Central memory CD8-positive, alpha-beta T cell (primary cell): ENCODE data around the gene HS6ST3.

ENCODE experiments used
- ATAC-seq: fragments of 150-1000 bp; cut with Tn5 transposase; replicated peaks from 2 replicates; pipeline ENCODE4 v1.10.0; 2022; ENCODE audit warnings: mild to moderate bottlenecking, moderate FRiP score, moderate number of reproducible peaks; ENCODE audit not compliant: poor library complexity, severe bottlenecking; ENCODE audit errors: extremely low read depth
- DNase-seq, 2 donors: peaks; one replicate each; pipeline ENCODE4 v3.0.0; 2021; ENCODE audit warnings: low spot score in 2 of 2
- H3K27ac Mint-ChIP-seq: one replicate; pipeline ENCODE4 v1.8.0; 2022; ENCODE audit warnings: low read depth, mild to moderate bottlenecking, moderate library complexity, mixed read lengths
- H3K27me3 Mint-ChIP-seq: one replicate; pipeline ENCODE4 v1.8.0; 2022; ENCODE audit warnings: mixed read lengths
- H3K36me3 Mint-ChIP-seq: one replicate; pipeline ENCODE4 v1.8.0; 2022; ENCODE audit warnings: mild to moderate bottlenecking, moderate library complexity, mixed read lengths; ENCODE audit not compliant: insufficient read depth
- H3K4me1 Mint-ChIP-seq: one replicate; pipeline ENCODE4 v1.8.0; 2022; ENCODE audit warnings: mixed read lengths
- H3K4me3 Mint-ChIP-seq: one replicate; pipeline ENCODE4 v1.8.0; 2022; ENCODE audit warnings: mild to moderate bottlenecking, moderate library complexity, mixed read lengths
- H3K9me3 Mint-ChIP-seq: one replicate; pipeline ENCODE4 v1.8.0; 2022; ENCODE audit warnings: mixed read lengths

Gene HS6ST3

DNA sequence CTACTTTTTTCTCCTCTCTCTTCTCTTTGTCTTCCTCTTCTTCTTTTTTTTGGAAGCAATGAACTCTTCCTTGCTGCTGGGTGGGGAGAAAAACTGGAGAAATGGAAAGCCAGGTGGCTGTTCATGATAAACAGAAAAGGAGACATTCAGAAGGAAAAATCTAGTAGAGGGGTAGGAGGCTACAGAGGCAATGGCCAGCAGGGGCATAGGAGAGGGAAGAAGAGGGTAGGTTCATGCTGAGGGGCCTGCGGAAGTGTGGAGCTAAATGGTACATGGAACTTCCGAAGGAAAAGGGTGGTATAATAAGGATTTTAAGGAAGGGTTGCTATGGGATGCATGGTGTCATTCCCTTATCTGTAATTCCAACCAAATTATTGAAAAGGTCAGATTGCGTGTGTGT, 17.5 kb upstream of the HS6ST3 start:
- ATAC-seq (no peak), DNase-seq (no peak)
- H3K9me3 Mint-ChIP-seq: peaks cover 14% of the 10 kb centered on the region
- H3K4me1 Mint-ChIP-seq: no peaks in the 10 kb centered on the region
- no peak overlapping the region for H3K27ac Mint-ChIP-seq
- no peaks in the 10 kb centered on the region for H3K27me3 Mint-ChIP-seq
- H3K4me3 Mint-ChIP-seq: no peak overlapping the region
- H3K36me3 Mint-ChIP-seq: no peaks in the 10 kb centered on the region

DNA sequence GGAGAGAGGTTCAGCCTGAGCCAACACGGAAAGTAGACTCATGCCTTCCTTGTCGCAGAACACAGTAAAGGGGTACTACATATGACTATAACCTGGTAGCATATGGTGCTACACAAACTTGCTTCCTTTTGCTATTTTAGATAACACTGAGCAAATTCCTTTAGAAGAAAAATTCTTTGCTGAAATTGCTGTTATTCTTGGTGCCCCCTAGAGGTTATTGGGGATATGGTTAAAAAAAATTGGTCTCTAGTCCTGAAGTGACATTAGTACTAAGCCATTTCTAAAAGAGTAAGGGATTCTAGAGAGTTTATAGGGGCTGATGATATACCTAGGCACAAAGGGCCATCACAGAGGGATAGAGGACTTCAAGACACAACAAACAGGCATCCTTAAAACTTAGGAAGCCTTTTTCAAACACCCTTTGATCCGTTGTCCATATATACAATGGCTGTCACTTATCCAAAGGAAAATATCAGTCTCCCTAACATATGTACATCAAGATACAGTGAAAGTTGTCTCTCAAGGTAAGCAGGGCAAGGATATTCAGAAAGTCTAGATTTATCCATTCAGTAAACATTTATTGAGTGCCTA, 13.9 kb upstream of the HS6ST3 start:
- no peak overlapping the region for H3K4me3 Mint-ChIP-seq
- no peak overlapping the region for H3K27ac Mint-ChIP-seq
- no peaks in the 10 kb centered on the region for H3K27me3 Mint-ChIP-seq
- H3K36me3 Mint-ChIP-seq: peaks cover 5% of the 10 kb centered on the region
- H3K4me1 Mint-ChIP-seq: no peaks in the 10 kb centered on the region
- ATAC-seq: no peak
- peaks cover 22% of the 10 kb centered on the region for H3K9me3 Mint-ChIP-seq
- no peak for DNase-seq

DNA sequence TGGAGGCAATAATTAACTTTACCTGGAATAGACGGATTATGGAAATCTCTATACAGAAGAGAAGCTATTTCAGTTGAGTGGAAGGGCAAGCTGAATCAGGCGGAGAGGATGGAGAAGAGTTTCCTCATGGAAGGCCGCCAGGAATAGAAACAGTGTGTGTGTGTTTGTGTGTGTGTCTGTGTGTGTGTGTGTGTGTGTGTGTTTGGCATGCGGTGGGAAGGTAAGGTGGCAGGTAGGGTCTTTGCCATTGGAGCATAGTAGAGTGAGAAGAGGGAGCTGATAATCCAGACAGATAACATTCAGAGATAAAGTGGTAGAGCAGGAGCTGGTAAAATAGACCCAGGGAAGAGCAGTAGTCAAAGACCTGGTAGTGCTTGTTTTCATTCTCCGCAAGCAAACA, 9.2 kb upstream of the HS6ST3 start:
- Mint-ChIP-seq H3K4me1 (no peaks in the 10 kb centered on the region), H3K9me3 (peaks cover 36% of the 10 kb centered on the region), H3K36me3 (peaks cover 5% of the 10 kb centered on the region), H3K4me3 (no peak overlapping the region), H3K27me3 (no peaks in the 10 kb centered on the region), H3K27ac (no peak overlapping the region)
- DNase-seq: no peak
- ATAC-seq: no peak

DNA sequence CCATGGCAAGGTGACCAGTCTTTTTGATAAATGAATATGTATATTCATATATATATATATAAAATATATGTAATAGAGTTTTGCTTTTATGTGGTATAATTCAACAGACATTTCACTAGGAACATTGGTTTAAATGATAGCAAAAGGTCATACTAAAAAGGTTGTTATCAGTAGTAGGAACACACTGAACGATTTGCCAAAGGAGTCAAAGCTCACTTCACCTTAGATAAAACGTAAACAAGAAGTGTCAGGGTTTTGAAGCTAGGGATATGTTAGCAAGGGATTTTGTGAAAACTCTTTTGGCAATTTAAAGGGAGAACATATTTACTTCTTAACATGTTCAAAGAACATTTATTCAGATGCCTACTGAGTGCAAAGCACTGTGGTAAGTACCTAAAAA, 8.0 kb upstream of the HS6ST3 start:
- Mint-ChIP-seq H3K9me3 (peaks cover 35% of the 10 kb centered on the region), H3K27me3 (no peaks in the 10 kb centered on the region), H3K27ac (no peak overlapping the region), H3K4me1 (no peaks in the 10 kb centered on the region), H3K4me3 (no peak overlapping the region), H3K36me3 (peaks cover 5% of the 10 kb centered on the region)
- ATAC-seq: no peak
- no peak for DNase-seq

DNA sequence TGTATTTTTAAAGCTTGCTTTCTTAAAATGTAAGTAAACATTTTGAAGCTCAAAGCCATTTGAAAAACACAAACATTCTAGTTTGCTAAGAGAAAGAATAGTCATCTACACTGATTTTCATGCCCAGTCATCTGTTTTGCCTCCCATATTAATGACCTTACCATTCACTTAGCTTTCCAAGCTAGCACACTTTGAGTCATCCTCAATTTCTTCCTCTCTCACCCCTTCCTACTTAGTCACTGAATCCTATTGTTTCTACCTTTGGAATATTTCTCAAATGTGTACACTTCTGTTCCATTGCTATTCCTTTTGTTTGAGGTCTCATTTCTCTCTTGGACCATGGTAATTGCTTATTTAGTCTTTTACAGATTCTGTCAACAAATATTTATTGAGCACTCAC, 7.3 kb upstream of the HS6ST3 start:
- no peak overlapping the region for H3K4me3 Mint-ChIP-seq
- H3K27me3 Mint-ChIP-seq: no peaks in the 10 kb centered on the region
- peaks cover 30% of the 10 kb centered on the region for H3K9me3 Mint-ChIP-seq
- H3K4me1 Mint-ChIP-seq: no peaks in the 10 kb centered on the region
- peaks cover 5% of the 10 kb centered on the region for H3K36me3 Mint-ChIP-seq
- ATAC-seq (no peak), DNase-seq (no peak)
- H3K27ac Mint-ChIP-seq: no peak overlapping the region

DNA sequence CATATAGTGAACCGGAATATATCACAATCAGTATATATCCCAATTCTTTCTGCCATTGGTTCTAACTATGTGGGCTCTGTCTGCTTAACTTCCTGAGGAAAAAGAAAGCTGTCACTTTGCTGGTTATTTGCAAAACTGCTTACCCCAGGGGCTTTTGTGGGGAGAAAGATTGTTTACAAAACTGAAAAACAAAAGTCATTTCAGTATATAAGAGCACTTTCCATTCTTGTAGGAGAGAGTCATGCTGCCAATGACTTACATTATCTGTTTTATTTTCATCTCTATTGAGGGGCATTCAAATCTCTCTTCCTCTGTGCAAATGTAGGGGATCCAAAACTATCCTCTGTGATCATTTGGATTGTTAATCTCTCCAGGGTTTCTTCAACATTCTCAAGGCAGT, 3.2 kb upstream of the HS6ST3 start:
- ATAC-seq (no peak), DNase-seq (no peak)
- Mint-ChIP-seq H3K4me1 (no peaks in the 10 kb centered on the region), H3K36me3 (no peaks in the 10 kb centered on the region), H3K9me3 (peaks cover 18% of the 10 kb centered on the region), H3K4me3 (no peak overlapping the region), H3K27me3 (peaks cover 25% of the 10 kb centered on the region), H3K27ac (no peak overlapping the region)

DNA sequence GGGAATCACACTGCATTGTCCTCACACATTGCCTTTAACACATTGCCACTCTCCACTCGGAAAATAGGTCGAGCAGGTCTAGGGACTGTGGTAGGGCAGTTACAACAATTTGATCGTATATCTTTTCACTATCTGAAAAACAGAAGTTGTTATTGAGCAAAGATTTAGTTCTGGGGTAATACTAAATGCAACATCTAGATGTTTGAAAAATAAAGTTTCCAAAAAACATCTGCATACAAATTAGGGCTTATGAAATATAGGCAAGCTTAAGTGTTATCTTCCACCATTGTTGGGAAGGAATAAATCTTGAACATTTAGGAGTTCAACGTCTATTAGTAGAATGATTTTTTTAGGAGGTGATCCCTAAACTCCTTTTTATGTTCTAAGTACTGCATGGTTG, 768 bp upstream of the HS6ST3 start:
- H3K27me3 Mint-ChIP-seq: peaks cover 50% of the 10 kb centered on the region

DNA sequence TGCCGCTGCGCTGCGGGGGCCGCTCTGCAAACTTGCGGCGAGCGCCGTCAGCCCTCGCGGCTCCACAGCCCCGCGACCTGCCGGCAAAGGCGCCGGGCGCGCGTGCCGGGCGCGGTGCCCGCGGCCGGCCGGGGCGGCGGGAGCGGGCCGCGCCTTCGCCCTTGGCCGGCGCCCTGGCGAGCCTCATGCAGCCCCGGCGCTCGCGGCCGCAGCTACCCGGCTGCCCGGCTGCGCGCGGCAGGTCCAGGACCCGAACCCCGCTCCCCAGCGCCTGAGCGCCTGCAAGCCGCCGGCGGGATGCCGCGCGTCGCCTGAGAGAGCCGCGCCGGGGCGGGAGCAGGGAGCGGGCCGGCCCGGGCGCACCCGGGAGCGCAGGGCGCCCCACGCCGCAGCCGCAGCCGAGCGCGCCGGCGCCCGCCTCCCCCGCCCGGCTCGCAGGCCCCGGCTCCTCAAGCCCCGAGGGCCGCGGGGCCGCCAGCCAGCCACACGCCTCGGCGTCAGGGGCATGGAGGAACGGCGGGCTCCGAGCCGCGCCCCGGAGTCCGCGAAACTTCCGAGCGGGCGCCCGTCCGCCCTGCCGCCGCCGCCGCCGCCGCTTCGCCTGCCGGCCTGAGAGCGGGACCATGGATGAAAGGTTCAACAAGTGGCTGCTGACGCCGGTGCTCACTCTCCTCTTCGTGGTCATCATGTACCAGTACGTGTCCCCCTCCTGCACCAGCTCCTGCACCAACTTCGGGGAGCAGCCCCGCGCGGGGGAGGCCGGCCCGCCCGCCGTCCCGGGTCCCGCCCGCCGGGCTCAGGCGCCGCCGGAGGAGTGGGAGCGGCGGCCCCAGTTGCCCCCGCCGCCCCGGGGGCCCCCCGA, 564 bp downstream of the HS6ST3 start:
- DNase-seq (no peak), ATAC-seq (no peak)
- peaks cover 56% of the 10 kb centered on the region for H3K27me3 Mint-ChIP-seq
- no peak overlapping the region for H3K4me3 Mint-ChIP-seq
- peaks cover 6% of the 10 kb centered on the region for H3K9me3 Mint-ChIP-seq
- H3K36me3 Mint-ChIP-seq: no peaks in the 10 kb centered on the region
- H3K4me1 Mint-ChIP-seq: no peaks in the 10 kb centered on the region
- H3K27ac Mint-ChIP-seq: no peak overlapping the region

More for the DNA sequence above, 768 bp upstream of the HS6ST3 start:
- Mint-ChIP-seq H3K4me3 (no peak overlapping the region), H3K4me1 (no peaks in the 10 kb centered on the region), H3K9me3 (peaks cover 9% of the 10 kb centered on the region), H3K27ac (no peak overlapping the region), H3K36me3 (no peaks in the 10 kb centered on the region)
- ATAC-seq: no peak
- DNase-seq: no peak

DNA sequence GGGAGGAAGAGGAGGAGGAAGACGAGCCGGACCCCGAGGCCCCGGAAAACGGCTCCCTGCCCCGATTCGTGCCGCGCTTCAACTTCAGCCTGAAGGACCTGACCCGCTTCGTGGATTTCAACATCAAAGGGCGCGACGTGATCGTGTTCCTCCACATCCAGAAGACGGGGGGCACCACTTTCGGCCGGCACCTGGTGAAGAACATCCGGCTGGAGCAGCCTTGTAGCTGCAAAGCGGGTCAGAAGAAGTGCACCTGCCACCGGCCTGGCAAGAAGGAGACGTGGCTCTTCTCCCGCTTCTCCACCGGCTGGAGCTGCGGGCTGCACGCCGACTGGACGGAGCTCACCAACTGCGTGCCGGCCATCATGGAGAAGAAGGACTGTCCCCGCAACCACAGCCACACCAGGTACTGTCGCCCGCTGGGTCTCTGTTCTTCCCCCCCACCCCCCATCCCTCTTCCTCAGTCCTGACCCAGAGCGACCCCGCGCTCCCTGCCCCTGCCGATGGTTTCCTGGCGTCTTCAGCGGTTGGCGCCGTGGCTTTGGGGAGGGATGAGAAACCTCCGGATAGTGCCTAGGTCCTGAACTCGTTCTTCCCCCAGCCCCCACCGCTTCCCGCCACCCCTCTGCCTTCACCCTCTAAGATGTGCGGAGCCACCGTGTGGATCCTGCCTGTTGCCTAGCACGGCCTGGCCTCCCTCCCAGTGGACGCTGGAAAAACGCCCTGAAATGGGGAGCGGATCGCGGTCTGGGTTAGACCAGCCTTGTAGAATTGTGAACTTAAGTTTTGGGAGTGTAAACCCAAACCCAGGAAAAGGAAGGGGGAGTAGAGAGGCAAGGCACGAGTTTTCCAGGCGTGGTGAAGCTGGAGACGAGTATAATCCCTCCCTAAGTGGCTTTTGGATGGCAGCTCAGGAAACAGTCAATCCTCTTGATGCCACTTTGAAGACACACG, 1.5 kb downstream of the HS6ST3 start:
- Mint-ChIP-seq H3K27ac (no peak overlapping the region), H3K4me3 (no peak overlapping the region), H3K9me3 (no peaks in the 10 kb centered on the region), H3K36me3 (no peaks in the 10 kb centered on the region), H3K27me3 (peaks cover 56% of the 10 kb centered on the region), H3K4me1 (no peaks in the 10 kb centered on the region)
- ATAC-seq: no peak
- no peak for DNase-seq

DNA sequence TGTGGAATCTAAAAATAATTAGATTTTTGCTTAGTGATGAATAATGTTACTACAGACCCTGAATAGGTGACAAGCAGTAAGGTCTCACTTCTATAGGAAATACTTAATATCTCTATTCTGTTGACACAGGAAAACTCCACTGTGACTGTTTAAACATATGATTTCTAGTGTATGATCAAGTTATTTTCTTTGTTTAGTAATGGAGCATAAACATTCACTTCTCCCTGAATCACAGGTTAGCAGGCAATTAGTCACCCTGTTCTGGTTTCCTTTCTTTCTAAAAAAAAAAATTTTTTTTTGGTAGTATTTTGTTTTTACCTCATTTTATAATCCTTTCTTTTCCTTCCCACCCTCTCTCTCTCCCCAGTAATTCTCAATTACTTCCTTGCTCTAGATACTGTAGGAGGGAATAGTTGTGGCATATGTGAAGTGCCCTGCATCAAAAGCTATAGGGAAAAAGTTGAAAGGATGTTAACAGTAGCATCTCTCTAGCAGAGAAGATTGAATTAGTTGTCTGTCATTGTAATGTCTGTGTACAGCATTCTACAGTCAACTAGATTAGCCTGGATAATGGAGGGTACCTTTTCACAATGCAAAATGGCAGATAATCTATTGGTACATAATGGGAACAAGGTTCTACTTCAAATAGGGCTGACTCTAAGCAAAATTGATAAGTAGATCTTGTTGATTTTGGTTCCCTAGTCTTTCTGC, 3.5 kb downstream of the HS6ST3 start:
- Mint-ChIP-seq H3K4me1 (no peaks in the 10 kb centered on the region), H3K9me3 (peaks cover 6% of the 10 kb centered on the region), H3K27me3 (peaks cover 50% of the 10 kb centered on the region), H3K27ac (no peak overlapping the region), H3K36me3 (no peaks in the 10 kb centered on the region), H3K4me3 (no peak overlapping the region)
- ATAC-seq (no peak), DNase-seq (no peak)

DNA sequence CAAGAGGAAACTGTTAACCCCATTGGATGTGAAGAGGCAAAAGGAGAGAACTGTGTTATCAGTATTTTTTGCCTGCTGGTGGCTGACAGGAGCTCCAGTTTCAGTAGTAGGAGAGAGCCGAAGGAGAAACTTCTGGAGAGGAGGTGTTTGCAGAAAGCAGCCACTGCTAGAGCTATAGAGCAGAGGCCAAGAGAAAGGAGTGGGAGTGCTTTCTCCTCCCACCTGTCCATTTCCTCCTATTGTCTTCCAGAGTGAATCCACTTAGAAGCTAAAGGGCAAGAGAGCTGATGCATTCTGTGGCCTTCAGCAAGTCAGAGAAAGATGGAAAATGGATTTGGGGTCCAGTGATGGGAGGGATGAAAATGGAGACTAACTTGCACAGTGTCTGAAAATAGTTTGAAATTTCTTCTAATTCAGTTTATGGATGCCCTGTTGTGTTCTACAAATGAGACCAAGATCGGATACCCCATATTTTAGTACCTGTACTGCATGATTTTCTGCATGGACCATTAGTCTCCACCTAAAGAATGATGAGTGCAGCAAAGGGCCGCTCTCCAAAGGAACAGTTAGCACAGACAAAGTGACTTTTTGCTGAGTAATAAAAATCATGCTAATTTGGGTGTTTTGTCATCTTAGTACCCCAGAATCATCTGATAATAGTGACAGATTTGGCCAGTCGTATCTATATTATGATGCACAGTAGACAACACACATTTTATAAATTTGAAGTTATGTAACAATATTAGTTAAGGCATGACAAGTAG, 10.7 kb downstream of the HS6ST3 start:
- peaks cover 13% of the 10 kb centered on the region for H3K9me3 Mint-ChIP-seq
- DNase-seq: no peak
- H3K27me3 Mint-ChIP-seq: no peaks in the 10 kb centered on the region
- no peaks in the 10 kb centered on the region for H3K36me3 Mint-ChIP-seq
- no peak for ATAC-seq
- H3K27ac Mint-ChIP-seq: no peak overlapping the region
- H3K4me3 Mint-ChIP-seq: no peak overlapping the region
- H3K4me1 Mint-ChIP-seq: no peaks in the 10 kb centered on the region
